ENCODE data around the gene BBIP1. TPM values are rescaled to one million over a fixed set of nuclear protein-coding genes. Genes with fewer than 3 reads are reported as not detected.

The BBIP1 gene
- total RNA-seq, 3 donors from 2014 or later (not counting 1 experiment from before 2014, with no cell fraction given) = 27.2 to 58.6 (median 27.7) TPM

DNA sequence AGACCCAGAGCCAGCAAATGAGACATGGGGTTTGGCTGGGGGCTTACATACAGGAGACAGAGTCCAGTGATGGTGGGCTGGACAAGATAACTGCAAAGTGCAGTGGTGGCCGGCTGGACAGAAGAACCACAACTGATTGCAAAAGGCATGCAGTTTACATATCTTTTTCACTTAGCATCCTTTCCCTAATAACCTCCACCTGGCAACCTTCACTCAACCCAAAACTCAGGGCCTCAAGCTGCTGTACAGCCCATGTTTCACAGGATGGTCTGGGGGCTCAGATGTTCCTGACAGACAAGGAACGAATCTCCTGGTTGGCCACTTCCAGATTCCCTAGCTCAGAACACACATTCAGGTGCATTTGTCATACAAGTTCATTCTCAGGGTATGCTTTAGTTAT, 55.0 kb downstream of the BBIP1 start:
- ATAC-seq (no peak), DNase-seq (no peak)
- 97% methylated on average over 2 of the region's 2 CpGs for WGBS (ENCODE audit: insufficient coverage)
- Mint-ChIP-seq H3K9me3 (no peaks in the 10 kb centered on the region), H3K4me3 (peak overlapping the region; percentile 31), H3K4me1 (peaks cover 88 to 94% of the 10 kb centered on the region in 2 donors), H3K27me3 (ENCODE audit: low read depth in 2 of 2) (no peaks in the 10 kb centered on the region), H3K36me3 (no peaks in the 10 kb centered on the region), H3K27ac (peak overlapping the region; percentile 96 to 98)
- Histone ChIP-seq H3K36me3 (ENCODE audit: control insufficient read depth, insufficient read depth, low read length) (no peaks in the 10 kb centered on the region), H3K4me1 (ENCODE audit: control insufficient read depth, insufficient read depth, low read length) (peaks cover 82% of the 10 kb centered on the region), H3K27ac (ENCODE audit: low read length) (peak overlapping the region; percentile 92), H3K9me3 (ENCODE audit: control insufficient read depth, insufficient read depth, low read length) (no peaks in the 10 kb centered on the region), H3K4me3 (ENCODE audit: low read length) (no peak overlapping the region), H3K27me3 (ENCODE audit: control insufficient read depth, insufficient read depth, low read length) (no peaks in the 10 kb centered on the region)
- intact Hi-C loops (cut with micrococcal nuclease) = loop anchor here (1.0 to 2.0 kb wide), 2 partner anchors 55 to 359 kb away; partner anchors contain the start of genes BBIP1 and SHOC2
- TF ChIP-seq, protein P1, sequence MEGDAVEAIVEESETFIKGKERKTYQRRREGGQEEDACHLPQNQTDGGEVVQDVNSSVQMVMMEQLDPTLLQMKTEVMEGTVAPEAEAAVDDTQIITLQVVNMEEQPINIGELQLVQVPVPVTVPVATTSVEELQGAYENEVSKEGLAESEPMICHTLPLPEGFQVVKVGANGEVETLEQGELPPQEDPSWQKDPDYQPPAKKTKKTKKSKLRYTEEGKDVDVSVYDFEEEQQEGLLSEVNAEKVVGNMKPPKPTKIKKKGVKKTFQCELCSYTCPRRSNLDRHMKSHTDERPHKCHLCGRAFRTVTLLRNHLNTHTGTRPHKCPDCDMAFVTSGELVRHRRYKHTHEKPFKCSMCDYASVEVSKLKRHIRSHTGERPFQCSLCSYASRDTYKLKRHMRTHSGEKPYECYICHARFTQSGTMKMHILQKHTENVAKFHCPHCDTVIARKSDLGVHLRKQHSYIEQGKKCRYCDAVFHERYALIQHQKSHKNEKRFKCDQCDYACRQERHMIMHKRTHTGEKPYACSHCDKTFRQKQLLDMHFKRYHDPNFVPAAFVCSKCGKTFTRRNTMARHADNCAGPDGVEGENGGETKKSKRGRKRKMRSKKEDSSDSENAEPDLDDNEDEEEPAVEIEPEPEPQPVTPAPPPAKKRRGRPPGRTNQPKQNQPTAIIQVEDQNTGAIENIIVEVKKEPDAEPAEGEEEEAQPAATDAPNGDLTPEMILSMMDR (IDR thresholded peaks at IDR 0.05) = no peak

DNA sequence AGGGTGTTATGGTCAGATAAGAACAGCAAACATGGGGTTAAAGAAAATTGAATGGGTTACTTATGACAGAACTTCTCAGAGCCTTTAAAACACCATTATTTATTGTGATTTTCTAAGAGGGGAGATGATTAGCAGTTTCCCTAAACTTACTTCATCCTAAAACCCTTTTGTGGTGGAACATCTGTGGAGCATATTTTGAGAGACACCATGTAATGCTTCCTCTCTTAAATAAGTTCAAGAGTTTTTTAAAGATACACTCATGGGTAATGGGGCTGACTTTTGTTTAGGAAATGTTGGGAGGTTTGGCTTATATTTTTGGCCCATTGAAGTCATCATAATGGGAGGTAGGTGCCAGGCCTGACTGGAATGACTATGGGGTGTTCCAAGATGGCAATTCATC, 55.6 kb downstream of the BBIP1 start:
- no peaks in the 10 kb centered on the region for H3K9me3 Mint-ChIP-seq
- peak overlapping the region; percentile 96 to 98 for H3K27ac Mint-ChIP-seq
- no peak for ATAC-seq
- H3K36me3 ChIP-seq (ENCODE audit: control insufficient read depth, insufficient read depth, low read length) = no peaks in the 10 kb centered on the region
- no peaks in the 10 kb centered on the region for H3K27me3 ChIP-seq (ENCODE audit: control insufficient read depth, insufficient read depth, low read length)
- DNase-seq = no peak
- H3K36me3 Mint-ChIP-seq = no peaks in the 10 kb centered on the region
- intact Hi-C loops (cut with micrococcal nuclease) = no loop called here
- no peaks in the 10 kb centered on the region for H3K27me3 Mint-ChIP-seq (ENCODE audit: low read depth in 2 of 2)
- H3K9me3 ChIP-seq (ENCODE audit: control insufficient read depth, insufficient read depth, low read length) = no peaks in the 10 kb centered on the region
- peaks cover 85 to 91% of the 10 kb centered on the region in 2 donors for H3K4me1 Mint-ChIP-seq
- H3K4me3 Mint-ChIP-seq = peak overlapping the region; percentile 31
- H3K27ac ChIP-seq (ENCODE audit: low read length) = peak overlapping the region; percentile 92
- H3K4me1 ChIP-seq (ENCODE audit: control insufficient read depth, insufficient read depth, low read length) = peaks cover 83% of the 10 kb centered on the region
- H3K4me3 ChIP-seq (ENCODE audit: low read length) = no peak overlapping the region
- TF ChIP-seq, protein P1 (IDR thresholded peaks at IDR 0.05) = no peak

DNA sequence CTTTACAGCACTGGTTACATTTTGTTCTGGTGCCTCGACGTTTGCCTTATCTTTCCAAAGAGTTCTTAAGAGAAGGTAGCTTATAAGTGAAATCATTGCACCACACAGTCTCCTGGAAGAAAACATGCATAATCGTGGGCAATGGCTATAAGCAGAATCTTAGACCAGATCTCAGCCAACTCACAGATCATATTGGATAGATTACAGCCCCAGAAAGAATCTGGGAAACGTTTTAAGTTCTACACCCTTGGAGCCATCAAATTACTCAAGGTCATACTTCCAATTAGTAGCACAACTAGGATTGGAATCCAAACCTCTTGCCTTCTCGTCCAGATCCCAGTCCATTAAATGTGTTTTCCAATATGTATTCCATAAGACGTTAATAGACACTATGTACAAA, 56.0 kb downstream of the BBIP1 start:
- intact Hi-C loops (cut with micrococcal nuclease) = no loop called here
- peak overlapping the region; percentile 8 for H3K27ac ChIP-seq (ENCODE audit: low read length)
- no peaks in the 10 kb centered on the region for H3K27me3 Mint-ChIP-seq (ENCODE audit: low read depth in 2 of 2)
- ATAC-seq (no peak), DNase-seq (no peak)
- H3K9me3 Mint-ChIP-seq = no peaks in the 10 kb centered on the region
- no peaks in the 10 kb centered on the region for H3K36me3 ChIP-seq (ENCODE audit: control insufficient read depth, insufficient read depth, low read length)
- no peaks in the 10 kb centered on the region for H3K36me3 Mint-ChIP-seq
- H3K27me3 ChIP-seq (ENCODE audit: control insufficient read depth, insufficient read depth, low read length) = no peaks in the 10 kb centered on the region
- TF ChIP-seq, protein P1 (IDR thresholded peaks at IDR 0.05) = no peak
- H3K27ac Mint-ChIP-seq = peak overlapping the region; percentile 96 to 98
- peaks cover 83% of the 10 kb centered on the region for H3K4me1 ChIP-seq (ENCODE audit: control insufficient read depth, insufficient read depth, low read length)
- H3K4me3 Mint-ChIP-seq = no peak overlapping the region
- WGBS (ENCODE audit: insufficient coverage) = 96% methylated on average over 6 of the region's 6 CpGs
- no peak overlapping the region for H3K4me3 ChIP-seq (ENCODE audit: low read length)
- no peaks in the 10 kb centered on the region for H3K9me3 ChIP-seq (ENCODE audit: control insufficient read depth, insufficient read depth, low read length)
- H3K4me1 Mint-ChIP-seq = peaks cover 85 to 92% of the 10 kb centered on the region in 2 donors
